Progenitor cell of endocrine pancreas (in vitro differentiated cells): ENCODE measurements around the gene ADGRL3. TPM values are rescaled to one million over a fixed set of nuclear protein-coding genes. Genes with fewer than 3 reads are reported as not detected.

Source experiments
- DNase-seq: peaks from one replicate; pipeline ENCODE4 v3.0.0; 2021; ENCODE audit warnings: low spot score; ENCODE audit not compliant: unreplicated experiment
- H3K27ac Mint-ChIP-seq: 2 replicates; pipeline ENCODE4 v1.8.0; 2021; ENCODE audit warnings: mild to moderate bottlenecking, moderate library complexity, mixed read lengths
- H3K27me3 Mint-ChIP-seq: 2 replicates; pipeline ENCODE4 v1.8.0; 2021; ENCODE audit warnings: mixed read lengths
- H3K36me3 Mint-ChIP-seq: 2 replicates; pipeline ENCODE4 v1.8.0; 2022; ENCODE audit warnings: mixed read lengths; ENCODE audit not compliant: insufficient read depth
- H3K4me1 Mint-ChIP-seq: 2 replicates; pipeline ENCODE4 v1.8.0; 2021; ENCODE audit warnings: low read depth, mixed read lengths
- H3K4me3 Mint-ChIP-seq: 2 replicates; pipeline ENCODE4 v1.8.0; 2021; ENCODE audit warnings: low read depth, mild to moderate bottlenecking, moderate library complexity, mixed read lengths
- H3K9me3 Mint-ChIP-seq: 2 replicates; pipeline ENCODE4 v1.8.0; 2021; ENCODE audit warnings: low read depth, mixed read lengths
- total RNA-seq: library from RNA; stranded (reverse); gene quantifications from 2 replicates; pipeline ENCODE4 v1.2.1, GENCODE V29; 2021
- TF ChIP-seq, protein P1 (sequence below): fragments of 200-600 bp; sonication (generic); IDR thresholded peaks from one replicate; pipeline ENCODE4 v1.5.0; 2021; ENCODE audit warnings: antibody characterized with exemption, mild to moderate bottlenecking; ENCODE audit not compliant: unreplicated experiment

The ADGRL3 gene
- total RNA-seq, 1 donor from 2014 or later = 5.6 TPM

DNA sequence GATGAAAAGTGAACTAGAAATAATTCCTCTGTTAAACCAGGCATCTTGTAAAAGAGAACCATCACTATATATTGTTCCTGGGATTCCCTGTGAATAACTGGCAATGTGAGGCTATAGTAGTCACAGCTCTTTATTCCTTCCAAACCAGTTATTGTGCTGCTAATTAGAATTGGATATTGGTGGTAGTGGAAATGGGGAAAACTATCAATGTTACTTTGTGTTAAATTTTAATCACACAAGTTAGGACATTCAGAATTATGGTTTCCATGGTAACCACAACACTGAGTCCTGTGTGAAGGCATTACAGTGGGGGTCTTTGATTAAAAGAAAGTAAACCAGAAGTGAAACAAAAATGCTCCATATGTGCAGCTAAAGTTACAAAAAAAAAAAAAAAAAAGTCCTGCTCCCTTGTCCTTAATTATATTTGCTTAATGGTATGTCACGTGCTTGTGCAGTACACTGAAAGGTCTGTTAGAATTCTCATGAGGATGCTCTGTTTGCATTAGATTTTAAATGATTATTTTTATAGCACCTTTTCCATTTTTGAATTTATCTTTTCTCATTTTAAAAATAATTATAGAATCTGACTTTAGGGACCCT is 200.4 kb downstream of the ADGRL3 start:
- Mint-ChIP-seq H3K27me3 (no peaks in the 10 kb centered on the region), H3K9me3 (no peaks in the 10 kb centered on the region), H3K27ac (no peak overlapping the region), H3K36me3 (no peaks in the 10 kb centered on the region), H3K4me3 (no peak overlapping the region), H3K4me1 (peaks cover 3% of the 10 kb centered on the region)
- TF ChIP-seq, protein P1, sequence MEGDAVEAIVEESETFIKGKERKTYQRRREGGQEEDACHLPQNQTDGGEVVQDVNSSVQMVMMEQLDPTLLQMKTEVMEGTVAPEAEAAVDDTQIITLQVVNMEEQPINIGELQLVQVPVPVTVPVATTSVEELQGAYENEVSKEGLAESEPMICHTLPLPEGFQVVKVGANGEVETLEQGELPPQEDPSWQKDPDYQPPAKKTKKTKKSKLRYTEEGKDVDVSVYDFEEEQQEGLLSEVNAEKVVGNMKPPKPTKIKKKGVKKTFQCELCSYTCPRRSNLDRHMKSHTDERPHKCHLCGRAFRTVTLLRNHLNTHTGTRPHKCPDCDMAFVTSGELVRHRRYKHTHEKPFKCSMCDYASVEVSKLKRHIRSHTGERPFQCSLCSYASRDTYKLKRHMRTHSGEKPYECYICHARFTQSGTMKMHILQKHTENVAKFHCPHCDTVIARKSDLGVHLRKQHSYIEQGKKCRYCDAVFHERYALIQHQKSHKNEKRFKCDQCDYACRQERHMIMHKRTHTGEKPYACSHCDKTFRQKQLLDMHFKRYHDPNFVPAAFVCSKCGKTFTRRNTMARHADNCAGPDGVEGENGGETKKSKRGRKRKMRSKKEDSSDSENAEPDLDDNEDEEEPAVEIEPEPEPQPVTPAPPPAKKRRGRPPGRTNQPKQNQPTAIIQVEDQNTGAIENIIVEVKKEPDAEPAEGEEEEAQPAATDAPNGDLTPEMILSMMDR = no peak
- no peak for DNase-seq

- Mint-ChIP-seq H3K9me3 (no peaks in the 10 kb centered on the region), H3K27ac (no peak overlapping the region), H3K4me1 (peaks cover 3% of the 10 kb centered on the region), H3K4me3 (no peak overlapping the region), H3K36me3 (no peaks in the 10 kb centered on the region), H3K27me3 (no peaks in the 10 kb centered on the region)
- TF ChIP-seq, protein P1 = no peak
- no peak for DNase-seq
Observed at GRCh38 chr4:61401771-61402170, 201.6 kb downstream of the ADGRL3 start.

- no peaks in the 10 kb centered on the region for H3K9me3 Mint-ChIP-seq
- no peak overlapping the region for H3K4me3 Mint-ChIP-seq
- TF ChIP-seq, protein P1 = no peak
- H3K27ac Mint-ChIP-seq = no peak overlapping the region
- H3K4me1 Mint-ChIP-seq = peaks cover 3% of the 10 kb centered on the region
- no peak for DNase-seq
- H3K36me3 Mint-ChIP-seq = no peaks in the 10 kb centered on the region
- no peaks in the 10 kb centered on the region for H3K27me3 Mint-ChIP-seq
Observed at GRCh38 chr4:61405307-61405706, 205.2 kb downstream of the ADGRL3 start.

GRCh38 chr4:61406677-61407076 is 206.6 kb downstream of the ADGRL3 start:
- no peak for DNase-seq

GRCh38 chr4:61407642-61408618 is 207.8 kb downstream of the ADGRL3 start:
- TF ChIP-seq, protein P1 = no peak
- Mint-ChIP-seq H3K9me3 (no peaks in the 10 kb centered on the region), H3K27me3 (no peaks in the 10 kb centered on the region), H3K4me3 (no peak overlapping the region), H3K27ac (no peak overlapping the region), H3K36me3 (no peaks in the 10 kb centered on the region), H3K4me1 (no peaks in the 10 kb centered on the region)
- DNase-seq = no peak

More at GRCh38 chr4:61406677-61407076, 206.6 kb downstream of the ADGRL3 start:
- Mint-ChIP-seq H3K36me3 (no peaks in the 10 kb centered on the region), H3K27me3 (no peaks in the 10 kb centered on the region), H3K4me3 (no peak overlapping the region), H3K27ac (no peak overlapping the region), H3K9me3 (no peaks in the 10 kb centered on the region), H3K4me1 (no peaks in the 10 kb centered on the region)
- TF ChIP-seq, protein P1 = no peak
